HepG2 (cell line): ENCODE results near the gene BUD23. TPM values are rescaled to one million over a fixed set of nuclear protein-coding genes. Genes with fewer than 3 reads are reported as not detected.

Experiments used
- ATAC-seq: fragments of 200-7000 bp; cut with Tn5 transposase; 3 replicates; pipeline ENCODE4 v1.9.1; 2020; ENCODE audit warnings: mild to moderate bottlenecking, moderate library complexity
- BruUV-seq: library from RNA; stranded (reverse); fragments of 400-500 nt; replicated peaks from 2 replicates; lab custom pipeline; 2021; lab: Mats Ljungman, UMichigan
- CTCF ChIA-PET: fragments of 300-600 bp; formaldehyde crosslinking; extraction: SDS; loops from one replicate; lab custom pipeline; 2021; ENCODE audit warnings: low total read pairs, inconsistent platforms, low intra/inter-chr PET ratio; lab: Yijun Ruan, JAX
- POLR2A ChIA-PET: fragments of 350-600 bp; sonication (Branson Sonifier 250); formaldehyde crosslinking; loops from one replicate; lab custom pipeline; 2020; ENCODE audit warnings: antibody characterized with exemption, inconsistent platforms; lab: Yijun Ruan, JAX
- DNase-seq: peaks from one replicate; pipeline ENCODE4 v3.0.0-alpha.2; 2015; ENCODE audit warnings: low spot score
- FAIRE-seq: peaks from 3 replicates; lab custom pipeline; 2011; peaks lifted over from hg19 to GRCh38; lab: Jason Lieb, UNC
- H2AFZ ChIP-seq: one replicate; pipeline ENCODE4 v1.6.1; 2011; ENCODE audit warnings: low read length, inconsistent platforms
- H3K27ac ChIP-seq: fragments of 300-600 bp; 3 replicates; pipeline ENCODE4 v1.8.0; 2011; ENCODE audit warnings: mixed run types, mild to moderate bottlenecking, mixed read lengths, low read length, inconsistent platforms; ENCODE audit not compliant: insufficient read depth; ENCODE audit errors: extremely low read length
- H3K27me3 ChIP-seq, 2 experiments: fragments of 200-600 bp in 1 of 2; 2 replicates in 1 of 2; 3 replicates in 1 of 2; pipeline versions ENCODE4 v1.6.0 to v1.8.0; 2011; ENCODE audit warnings: low read length in 2 of 2, mild to moderate bottlenecking in 2 of 2, moderate library complexity in 2 of 2, inconsistent platforms in 1 of 2; ENCODE audit not compliant: insufficient read depth in 2 of 2, control insufficient read depth in 1 of 2
- H3K36me3 ChIP-seq, 2 experiments: fragments of 200-600 bp in 1 of 2; replicated peaks in 1 of 2; 2 replicates in 1 of 2; 3 replicates in 1 of 2; pipeline versions ENCODE4 v1.5.1 to v1.8.0; 2011; ENCODE audit warnings: low read length in 2 of 2, inconsistent platforms in 1 of 2; ENCODE audit not compliant: insufficient read depth in 2 of 2, control insufficient read depth in 1 of 2
- H3K4me1 ChIP-seq: 2 replicates; pipeline ENCODE4 v1.5.1; 2012; ENCODE audit warnings: low read length, inconsistent platforms; ENCODE audit not compliant: insufficient read depth
- H3K4me2 ChIP-seq: 2 replicates; pipeline ENCODE4 v1.6.0; 2011; ENCODE audit warnings: low read depth, low read length, inconsistent platforms
- H3K4me3 ChIP-seq, 3 experiments: fragments of 200-600 bp in 1 of 3; sonication (generic), shearing (Covaris generic) in 1 of 3; replicated peaks in 1 of 3; 2 replicates each; pipeline ENCODE4 v1.5.1; 2011 to 2016; ENCODE audit warnings: low read length in 3 of 3, inconsistent platforms in 2 of 3, low read depth in 2 of 3, mild to moderate bottlenecking in 2 of 3, control low read depth in 1 of 3, mixed read lengths in 1 of 3; ENCODE audit not compliant: insufficient read depth in 1 of 3
- H3K79me2 ChIP-seq: one replicate; pipeline ENCODE4 v1.6.1; 2011; ENCODE audit warnings: low read length, inconsistent platforms; ENCODE audit not compliant: insufficient read depth
- H3K9ac ChIP-seq: 2 replicates; pipeline ENCODE4 v1.6.0; 2011; ENCODE audit warnings: mild to moderate bottlenecking, low read depth, low read length, inconsistent platforms; ENCODE audit not compliant: insufficient read depth
- H3K9me3 ChIP-seq: 2 replicates; pipeline ENCODE4 v1.5.1; 2012; ENCODE audit warnings: mild to moderate bottlenecking, low read length
- H4K20me1 ChIP-seq: 2 replicates; pipeline ENCODE4 v1.6.0; 2011; ENCODE audit warnings: inconsistent platforms, mild to moderate bottlenecking, low read length, moderate library complexity; ENCODE audit not compliant: insufficient read depth
- CHD2 ChIP-seq: IDR thresholded peaks from 2 replicates; pipeline ENCODE4 v1.6.1; 2011; ENCODE audit warnings: low read depth, low read length, improper control_type of control experiment
- FOSL2 ChIP-seq: sonication (generic); formaldehyde crosslinking; IDR thresholded peaks from 2 replicates; pipeline ENCODE4 v1.4.0; 2020; ENCODE audit warnings: missing genetic modification reagents
- HNRNPK ChIP-seq: fragments of 200-400 bp; formaldehyde crosslinking; IDR thresholded peaks from 2 replicates; pipeline ENCODE4 v1.6.1; 2018; ENCODE audit warnings: low read length, low read depth, moderate library complexity, mild to moderate bottlenecking; ENCODE audit not compliant: poor library complexity, severe bottlenecking
- JUND ChIP-seq: sonication (generic); formaldehyde crosslinking; IDR thresholded peaks from 2 replicates; pipeline ENCODE4 v1.8.0; 2022; ENCODE audit warnings: mild to moderate bottlenecking, missing genetic modification reagents
- NAIF1 ChIP-seq: sonication (generic); formaldehyde crosslinking; IDR thresholded peaks from 2 replicates; pipeline ENCODE4 v1.5.0; 2020; ENCODE audit warnings: mild to moderate bottlenecking, missing genetic modification reagents, borderline replicate concordance
- NR2F2 ChIP-seq: IDR thresholded peaks from 2 replicates; pipeline ENCODE4 v1.6.1; 2012; ENCODE audit warnings: low read depth, inconsistent platforms, borderline replicate concordance
- PHF21A ChIP-seq: sonication (generic); formaldehyde crosslinking; IDR thresholded peaks from 2 replicates; pipeline ENCODE4 v1.5.0; 2020; ENCODE audit warnings: mild to moderate bottlenecking, missing genetic modification reagents
- PREB ChIP-seq: sonication (generic); formaldehyde crosslinking; IDR thresholded peaks from 2 replicates; pipeline ENCODE4 v1.4.0; 2020; ENCODE audit warnings: missing genetic modification reagents
- SMC3 ChIP-seq: IDR thresholded peaks from 2 replicates; pipeline ENCODE4 v1.6.1; 2011; ENCODE audit warnings: low read length, improper control_type of control experiment
- ZBTB33 ChIP-seq: sonication (generic); formaldehyde crosslinking; IDR thresholded peaks from 2 replicates; pipeline ENCODE4 v1.4.0; 2020; ENCODE audit warnings: missing genetic modification reagents
- ZNF33B ChIP-seq: sonication (generic); formaldehyde crosslinking; IDR thresholded peaks from 2 replicates; pipeline ENCODE4 v1.5.1; 2020; ENCODE audit warnings: mild to moderate bottlenecking, missing genetic modification reagents
- ZNF83 ChIP-seq: sonication (generic); formaldehyde crosslinking; IDR thresholded peaks from 2 replicates; pipeline ENCODE4 v1.4.0; 2020; ENCODE audit warnings: missing genetic modification reagents, mild to moderate bottlenecking, borderline replicate concordance
- WGBS: methylation state at CpG from one replicate; pipeline ENCODE4 v1.1.6; 2017; ENCODE audit warnings: low lambda C conversion rate; 5-methylcytosine and 5-hydroxymethylcytosine counted together
- in situ Hi-C: cut with HindIII; loops from 2 replicates; pipeline ENCODE4 v1.10.0; 2017; ENCODE audit warnings: low pct_unique_long_range_greater_than_20kb; ENCODE audit not compliant: extremely low pct_ligation_motif_present
- intact Hi-C: fragments of 100-400 bp; cut with micrococcal nuclease; formaldehyde crosslinking; loops from one replicate; pipeline ENCODE4 v1.10.0; 2022; ENCODE audit not compliant: unreplicated experiment
- polyA plus RNA-seq, 8 experiments: library from polyadenylated mRNA; depleted of rRNA in 3 of 8; stranded (reverse) in 7 of 8; unstranded in 1 of 8; fragments of >200 nt; fragmentation: Illumina TruSeq in 4 of 8; extraction: Trizol in 4 of 8; gene quantifications; 2 replicates each; pipeline versions ENCODE4 v1.2.1 to v1.2.3, GENCODE V29; 2011 to 2016; ENCODE audit warnings: low read depth in 4 of 8, missing spikeins in 1 of 8, mixed read lengths in 1 of 8; ENCODE audit not compliant: insufficient read depth in 1 of 8
- total RNA-seq, 5 experiments: library from RNA; depleted of rRNA; stranded (reverse); fragments of >200 nt; fragmentation: Illumina TruSeq; extraction: Trizol; gene quantifications; 2 replicates each; pipeline ENCODE4 v1.2.3, GENCODE V29; 2016; ENCODE audit warnings: low read depth in 1 of 5

BUD23 gene
- total and polyA plus RNA-seq, 2 of the 13 experiments (the other 11 are each of a cell fraction or from before 2014, with no cell fraction given) = 47.5 to 54.5 TPM

DNA sequence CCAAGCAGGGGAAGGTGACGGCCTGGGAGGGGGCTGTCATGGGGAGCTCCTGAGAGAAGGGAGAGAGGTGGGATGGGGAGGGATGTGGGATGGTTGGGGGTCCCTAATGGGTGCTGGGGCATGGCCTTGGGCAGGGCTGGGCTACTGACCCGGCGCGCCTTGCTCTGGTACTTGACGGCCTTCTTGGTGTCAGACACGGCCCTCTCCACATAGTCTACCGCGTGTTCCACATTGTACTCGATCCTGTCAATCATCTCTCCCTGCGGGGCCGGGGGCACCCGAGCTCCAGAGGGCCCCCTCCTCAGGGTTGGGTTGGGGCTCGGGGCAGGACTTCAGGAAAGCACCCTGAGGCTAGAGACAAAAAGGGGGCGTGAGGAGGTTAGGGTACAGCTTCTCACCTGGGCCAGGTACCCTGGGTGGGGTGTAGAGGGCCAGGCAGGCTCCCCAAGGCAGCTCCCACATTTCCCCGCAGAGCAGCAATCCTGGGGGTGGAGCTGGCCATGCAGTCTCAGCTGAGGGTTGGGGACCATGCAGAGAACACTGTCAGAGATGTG lies 17.3 kb downstream of the BUD23 start:
- TF ChIP-seq JUND (CRISPR knock-in tag) = no peak
- peak; percentile 14 for TF ChIP-seq HNRNPK
- no peak for TF ChIP-seq CHD2
- TF ChIP-seq, all 625 proteins: peak for 1
- Histone ChIP-seq H3K27ac (no peak overlapping the region), H3K9ac (no peak overlapping the region), H3K9me3 (no peaks in the 10 kb centered on the region), H3K4me1 (peaks cover 15% of the 10 kb centered on the region), H3K36me3 (peaks cover 6 to 36% of the 10 kb centered on the region in 2 experiments), H3K4me2 (no peak overlapping the region), H4K20me1 (peaks cover 5% of the 10 kb centered on the region; the same call in 1 of the 2 replicates), H3K27me3 (no peaks in the 10 kb centered on the region), H3K79me2 (no peaks in the 10 kb centered on the region), H3K4me3 (no peak overlapping the region), H2AFZ (no peak overlapping the region)
- in situ Hi-C loops (no loop called here), intact Hi-C loops (no loop called here)
- FAIRE-seq = no peak
- DNase-seq = no peak
- BruUV-seq = no TSS peak
- no peak for ATAC-seq
- 96% methylated on average over 13 of the region's 15 CpGs for WGBS
- ChIA-PET POLR2A (interaction anchor here (0.7 to 1.4 kb wide), 4 partner anchors 9 to 94 kb away, joined by 3 to 5 read pairs (median 4); no protein-coding TSS in a partner anchor), CTCF (interaction anchor here (0.7 to 2.2 kb wide), 2 partner anchors 25 to 95 kb away, joined by 3 to 15 read pairs; no protein-coding TSS in a partner anchor)

GRCh38 chr7:73701357-73701995 lies 18.1 kb downstream of the BUD23 start:
- H3K9me3 ChIP-seq = no peaks in the 10 kb centered on the region
- ATAC-seq (peak; percentile 78), DNase-seq (peak; percentile 54), FAIRE-seq (peak; percentile 54)
- ChIA-PET CTCF (interaction anchor here (0.7 to 2.2 kb wide), 2 partner anchors 24 to 96 kb away, joined by 3 to 15 read pairs; no protein-coding TSS in a partner anchor), POLR2A (interaction anchor here (0.7 to 1.4 kb wide), 5 partner anchors 9 to 94 kb away, joined by 3 to 5 read pairs (median 3); no protein-coding TSS in a partner anchor)
- BruUV-seq = no TSS peak
- no peak overlapping the region for H3K27ac ChIP-seq
- peaks cover 5% of the 10 kb centered on the region; the same call in 1 of the 2 replicates for H4K20me1 ChIP-seq
- H2AFZ ChIP-seq = no peak overlapping the region
- intact Hi-C loops (no loop called here), in situ Hi-C loops (no loop called here)
- H3K79me2 ChIP-seq = no peaks in the 10 kb centered on the region
- peaks cover 6 to 28% of the 10 kb centered on the region in 2 experiments for H3K36me3 ChIP-seq
- no peak overlapping the region for H3K9ac ChIP-seq
- peaks cover 15% of the 10 kb centered on the region for H3K4me1 ChIP-seq
- H3K4me2 ChIP-seq = no peak overlapping the region
- no peak overlapping the region for H3K4me3 ChIP-seq
- 66% methylated on average over 13 of the region's 13 CpGs for WGBS
- H3K27me3 ChIP-seq = no peaks in the 10 kb centered on the region
- TF ChIP-seq FOSL2 (CRISPR knock-in tag) (0 out of 2 replicates have a peak, but pooled peaks have one; percentile 9), NAIF1 (CRISPR knock-in tag) (no peak), NR2F2 (no peak), ZNF33B (CRISPR knock-in tag) (no peak), ZNF83 (CRISPR knock-in tag) (no peak), PHF21A (CRISPR knock-in tag) (no peak), SMC3 (peak; percentile 47; the same call in 1 of the 2 replicates), PREB (no peak), ZBTB33 (CRISPR knock-in tag) (peak; percentile 56; the same call in 1 of the 2 replicates)
